GM21390 (cell line): ENCODE measurements around the gene PDE1C.

Experiments used
- ATAC-seq: cut with Tn5 transposase; IDR thresholded peaks from one replicate; pipeline ENCODE4 v1.9.1; 2021; ENCODE audit not compliant: unreplicated experiment

The PDE1C gene

DNA sequence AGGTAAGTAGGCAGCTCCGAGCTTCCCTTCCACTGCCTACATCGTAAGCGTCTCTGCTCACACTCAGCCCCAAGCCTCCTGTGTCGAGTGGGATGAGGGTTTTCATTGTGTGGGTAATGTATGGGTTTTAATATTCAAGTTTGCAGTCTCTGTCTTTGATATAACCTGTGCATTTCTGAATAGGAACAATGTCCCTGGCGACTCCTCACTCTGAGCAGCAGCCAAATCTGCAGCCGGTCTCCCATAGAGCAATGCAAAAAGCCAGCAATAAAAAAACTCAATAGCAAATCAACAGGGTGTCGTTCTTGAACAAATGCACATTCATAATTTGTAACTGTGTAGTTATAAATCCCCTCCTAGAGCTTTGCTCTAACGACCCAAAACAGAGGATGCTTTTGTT lies 349.8 kb downstream of the PDE1C start:
- no peak for ATAC-seq

DNA sequence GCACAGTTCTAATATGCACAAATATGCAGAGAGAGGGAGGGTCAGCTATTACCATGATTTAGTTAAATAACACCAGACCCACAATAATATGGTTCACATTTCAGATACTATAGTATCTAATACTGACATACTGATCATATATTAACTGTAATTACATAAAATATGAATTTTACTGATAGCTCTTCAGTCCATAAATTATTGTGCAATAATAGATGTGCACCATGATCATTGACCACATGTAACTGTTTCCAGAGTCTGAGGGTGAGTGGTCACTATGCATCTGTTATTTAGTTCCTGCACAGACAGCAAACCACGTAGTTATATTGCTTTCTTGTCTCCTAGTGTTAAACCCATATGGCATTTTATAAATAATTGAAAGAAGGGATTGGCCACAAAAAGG lies 353.9 kb downstream of the PDE1C start:
- ATAC-seq = no peak

DNA sequence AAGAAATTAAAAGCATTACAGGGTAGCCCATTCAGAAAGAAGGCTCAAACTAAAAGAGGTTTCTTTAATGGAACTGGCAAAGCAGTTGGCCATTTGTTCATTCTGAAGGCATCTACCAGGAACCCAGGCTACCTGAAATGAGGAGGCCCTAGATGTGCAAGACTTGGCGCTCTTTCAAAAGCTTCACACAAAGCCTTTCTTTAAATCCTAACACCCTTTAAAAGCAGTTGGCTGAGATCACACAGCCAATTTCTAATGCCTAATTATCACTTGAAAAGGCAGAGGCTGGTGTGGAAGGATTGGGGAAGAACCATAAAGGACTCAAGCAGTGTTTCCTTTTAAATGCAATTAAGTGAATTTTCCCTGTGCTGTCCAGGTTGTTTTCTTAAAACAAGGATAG lies 360.0 kb downstream of the PDE1C start:
- no peak for ATAC-seq

GRCh38 chr7:31707089-31707488 lies 363.1 kb downstream of the PDE1C start:
- ATAC-seq = no peak

DNA sequence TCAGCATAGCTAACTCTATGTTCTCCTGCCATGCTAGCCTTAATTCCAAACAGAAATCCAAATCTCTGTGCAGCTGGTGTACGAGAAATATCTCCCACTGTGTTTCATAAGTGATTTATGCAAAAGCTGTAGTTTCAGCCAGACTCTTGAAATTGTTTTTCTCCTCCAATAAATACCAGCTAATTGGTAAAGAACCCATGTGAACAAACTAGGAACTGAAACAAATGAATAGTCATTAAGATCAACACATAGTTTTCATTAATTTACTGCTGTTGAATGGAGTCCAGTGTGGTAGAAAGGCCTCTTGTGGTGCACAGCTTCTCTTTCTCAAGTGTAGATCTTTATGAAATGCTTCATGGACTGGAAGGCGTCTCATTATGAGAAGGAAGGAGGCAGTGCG lies 364.8 kb downstream of the PDE1C start:
- no peak for ATAC-seq

DNA sequence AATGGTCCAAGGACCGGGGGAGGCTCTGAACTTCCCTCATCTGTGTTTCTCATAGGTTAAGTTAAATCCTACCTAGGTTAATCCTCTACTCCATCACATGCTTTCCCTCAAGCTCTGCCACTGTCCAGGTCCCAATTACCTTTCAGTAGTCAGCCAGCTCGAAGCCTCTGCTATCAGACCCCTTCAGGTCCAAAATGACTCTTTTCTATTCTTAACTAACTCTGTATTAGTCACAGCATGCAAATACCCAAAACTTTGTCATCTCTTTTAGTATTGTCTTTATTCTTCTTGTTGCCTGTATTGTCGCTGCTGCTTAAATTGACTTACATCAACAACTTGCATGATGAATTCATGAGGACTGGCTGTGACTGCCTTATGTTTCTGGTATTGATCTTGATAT lies 367.9 kb downstream of the PDE1C start:
- ATAC-seq = no peak
